Hematopoietic multipotent progenitor cell treated with erythropoietin and hydrocortisone succinate and interleukin-3 and kit ligand, for 8 days (in vitro differentiated cells): ENCODE results near the gene MYH7.
"Not testable (repeated sequence)": the region's sequence is repeated elsewhere in the genome, so short reads cannot be mapped to it uniquely, and the experiment has no call there.

Experiments used
- DNase-seq: peaks from one replicate; pipeline ENCODE4 v3.0.0-alpha.2; 2015

The MYH7 gene

GRCh38 chr14:23430016-23430722 is 5.3 kb downstream of the MYH7 start:
- no peak for DNase-seq

- DNase-seq = no peak
Observed at GRCh38 chr14:23428686-23429495, 6.6 kb downstream of the MYH7 start.

GRCh38 chr14:23425798-23426197 is 9.7 kb downstream of the MYH7 start:
- not testable (repeated sequence) for DNase-seq

GRCh38 chr14:23425169-23425568 is 10.3 kb downstream of the MYH7 start:
- no peak for DNase-seq

- DNase-seq = no peak
Observed at GRCh38 chr14:23423657-23424056, 11.8 kb downstream of the MYH7 start.

GRCh38 chr14:23421594-23421993 is 13.9 kb downstream of the MYH7 start:
- DNase-seq = no peak

GRCh38 chr14:23419646-23420045 is 15.8 kb downstream of the MYH7 start:
- not testable (repeated sequence) for DNase-seq

- DNase-seq = no peak
Observed at GRCh38 chr14:23418021-23418420, 17.4 kb downstream of the MYH7 start.

GRCh38 chr14:23417269-23417668 is 18.2 kb downstream of the MYH7 start:
- not testable (repeated sequence) for DNase-seq

GRCh38 chr14:23416801-23417200 is 18.7 kb downstream of the MYH7 start:
- no peak for DNase-seq

GRCh38 chr14:23415821-23416778 is 19.4 kb downstream of the MYH7 start:
- DNase-seq = no peak

GRCh38 chr14:23414906-23415820 is 20.3 kb downstream of the MYH7 start:
- DNase-seq = no peak

- no peak for DNase-seq
Observed at GRCh38 chr14:23414254-23414653, 21.2 kb downstream of the MYH7 start.

GRCh38 chr14:23413681-23414080 is 21.8 kb downstream of the MYH7 start:
- DNase-seq = no peak

GRCh38 chr14:23411563-23412525 is 23.6 kb downstream of the MYH7 start:
- no peak for DNase-seq

- DNase-seq = no peak
Observed at GRCh38 chr14:23409966-23410635, 25.4 kb downstream of the MYH7 start.

- DNase-seq = no peak
Observed at GRCh38 chr14:23409475-23409874, 26.0 kb downstream of the MYH7 start.

GRCh38 chr14:23408307-23408630 is 27.2 kb downstream of the MYH7 start:
- DNase-seq = no peak

- DNase-seq = no peak
Observed at GRCh38 chr14:23407516-23408306, 27.7 kb downstream of the MYH7 start, which contains the start of gene MYH6. MYH6 (minus strand) TSS chr14:23408273; CDS start chr14:23407223, 1,050 bp downstream.
